GM12878 (cell line): ENCODE data around the gene MSTN.

Source experiments
- CBX3 ChIP-seq: fragments of 200-600 bp; sonication (generic); IDR thresholded peaks from 2 replicates; pipeline ENCODE4 v1.6.1; 2016; ENCODE audit warnings: low read depth, borderline replicate concordance
- ETV6 ChIP-seq, 2 experiments: fragments of 450-650 bp in 1 of 2; IDR thresholded peaks in 1 of 2; conservative IDR thresholded peaks in 1 of 2; 2 replicates each; pipeline ENCODE4 v1.6.1; 2014; ENCODE audit warnings: antibody characterized with exemption in 1 of 2, borderline replicate concordance in 1 of 2, low read depth in 1 of 2, mild to moderate bottlenecking in 1 of 2, moderate library complexity in 1 of 2
- YBX1 ChIP-seq: fragments of 450-650 bp; IDR thresholded peaks from 2 replicates; pipeline ENCODE4 v1.6.1; 2016; ENCODE audit warnings: antibody characterized with exemption
- TF ChIP-seq, protein P1 (sequence below): fragments of 450-650 bp; IDR thresholded peaks from 2 replicates; pipeline ENCODE4 v1.6.1; 2016; ENCODE audit warnings: mild to moderate bottlenecking
- TF ChIP-seq, protein P2 (sequence below): IDR thresholded peaks from 2 replicates; pipeline ENCODE4 v1.6.1; 2011; ENCODE audit warnings: borderline replicate concordance, low read depth, mild to moderate bottlenecking, moderate library complexity, low read length; ENCODE audit not compliant: insufficient read depth, poor library complexity, severe bottlenecking
- TF ChIP-seq, protein P3 (sequence below), 3 experiments: IDR thresholded peaks in 2 of 3; conservative IDR thresholded peaks in 1 of 3; 2 replicates each; pipeline ENCODE4 v1.5.1; 2011; ENCODE audit warnings: low read depth in 3 of 3, low read length in 3 of 3, mild to moderate bottlenecking in 3 of 3, control low read depth in 2 of 3, moderate library complexity in 2 of 3, inconsistent platforms in 1 of 3, mixed read lengths in 1 of 3; ENCODE audit not compliant: control insufficient read depth in 2 of 3, insufficient read depth in 1 of 3; ENCODE audit errors: extremely low read depth in 1 of 3
- TF ChIP-seq, protein P4 (sequence below): IDR thresholded peaks from 2 replicates; pipeline ENCODE4 v1.6.1; 2012; ENCODE audit warnings: mild to moderate bottlenecking, low read depth, low read length

DNA sequence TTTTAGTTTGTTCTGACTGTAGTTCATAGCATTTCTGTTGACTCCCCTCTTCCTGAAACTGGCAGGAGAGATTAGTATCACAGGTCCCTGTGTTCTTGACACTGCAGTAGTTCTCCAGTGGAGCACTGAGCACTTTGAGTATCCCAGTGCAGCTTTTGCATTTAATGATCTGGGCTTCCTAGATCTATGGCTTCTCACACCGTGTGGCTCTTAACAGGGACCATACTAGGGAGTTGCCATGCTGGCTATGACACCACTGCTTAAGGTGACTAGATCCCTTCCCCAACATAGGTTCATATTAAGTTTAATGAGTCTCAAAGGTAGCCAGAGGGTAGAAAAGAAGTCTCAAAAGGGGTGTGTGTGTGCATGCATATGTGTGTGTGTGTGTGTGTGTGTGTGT lies 6.2 kb upstream of the MSTN start:
- TF ChIP-seq, protein P1, sequence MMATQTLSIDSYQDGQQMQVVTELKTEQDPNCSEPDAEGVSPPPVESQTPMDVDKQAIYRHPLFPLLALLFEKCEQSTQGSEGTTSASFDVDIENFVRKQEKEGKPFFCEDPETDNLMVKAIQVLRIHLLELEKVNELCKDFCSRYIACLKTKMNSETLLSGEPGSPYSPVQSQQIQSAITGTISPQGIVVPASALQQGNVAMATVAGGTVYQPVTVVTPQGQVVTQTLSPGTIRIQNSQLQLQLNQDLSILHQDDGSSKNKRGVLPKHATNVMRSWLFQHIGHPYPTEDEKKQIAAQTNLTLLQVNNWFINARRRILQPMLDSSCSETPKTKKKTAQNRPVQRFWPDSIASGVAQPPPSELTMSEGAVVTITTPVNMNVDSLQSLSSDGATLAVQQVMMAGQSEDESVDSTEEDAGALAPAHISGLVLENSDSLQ: no peak
- no peak for TF ChIP-seq ETV6 (conservative IDR thresholded peaks at IDR 0.05 in 1 of 2, IDR thresholded peaks at IDR 0.05 in 1 of 2; ENCODE audit: borderline replicate concordance in 1 of 2, low read depth in 1 of 2)
- TF ChIP-seq, protein P2, sequence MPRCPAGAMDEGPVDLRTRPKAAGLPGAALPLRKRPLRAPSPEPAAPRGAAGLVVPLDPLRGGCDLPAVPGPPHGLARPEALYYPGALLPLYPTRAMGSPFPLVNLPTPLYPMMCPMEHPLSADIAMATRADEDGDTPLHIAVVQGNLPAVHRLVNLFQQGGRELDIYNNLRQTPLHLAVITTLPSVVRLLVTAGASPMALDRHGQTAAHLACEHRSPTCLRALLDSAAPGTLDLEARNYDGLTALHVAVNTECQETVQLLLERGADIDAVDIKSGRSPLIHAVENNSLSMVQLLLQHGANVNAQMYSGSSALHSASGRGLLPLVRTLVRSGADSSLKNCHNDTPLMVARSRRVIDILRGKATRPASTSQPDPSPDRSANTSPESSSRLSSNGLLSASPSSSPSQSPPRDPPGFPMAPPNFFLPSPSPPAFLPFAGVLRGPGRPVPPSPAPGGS: no peak
- TF ChIP-seq, protein P3, sequence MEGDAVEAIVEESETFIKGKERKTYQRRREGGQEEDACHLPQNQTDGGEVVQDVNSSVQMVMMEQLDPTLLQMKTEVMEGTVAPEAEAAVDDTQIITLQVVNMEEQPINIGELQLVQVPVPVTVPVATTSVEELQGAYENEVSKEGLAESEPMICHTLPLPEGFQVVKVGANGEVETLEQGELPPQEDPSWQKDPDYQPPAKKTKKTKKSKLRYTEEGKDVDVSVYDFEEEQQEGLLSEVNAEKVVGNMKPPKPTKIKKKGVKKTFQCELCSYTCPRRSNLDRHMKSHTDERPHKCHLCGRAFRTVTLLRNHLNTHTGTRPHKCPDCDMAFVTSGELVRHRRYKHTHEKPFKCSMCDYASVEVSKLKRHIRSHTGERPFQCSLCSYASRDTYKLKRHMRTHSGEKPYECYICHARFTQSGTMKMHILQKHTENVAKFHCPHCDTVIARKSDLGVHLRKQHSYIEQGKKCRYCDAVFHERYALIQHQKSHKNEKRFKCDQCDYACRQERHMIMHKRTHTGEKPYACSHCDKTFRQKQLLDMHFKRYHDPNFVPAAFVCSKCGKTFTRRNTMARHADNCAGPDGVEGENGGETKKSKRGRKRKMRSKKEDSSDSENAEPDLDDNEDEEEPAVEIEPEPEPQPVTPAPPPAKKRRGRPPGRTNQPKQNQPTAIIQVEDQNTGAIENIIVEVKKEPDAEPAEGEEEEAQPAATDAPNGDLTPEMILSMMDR (IDR thresholded peaks at IDR 0.05 in 2 of 3, conservative IDR thresholded peaks at IDR 0.05 in 1 of 3; ENCODE audit: control insufficient read depth in 2 of 3, extremely low read depth in 1 of 3, insufficient read depth in 1 of 3, low read depth in 3 of 3, low read length in 3 of 3): no peak
- no peak for TF ChIP-seq YBX1
- no peak for TF ChIP-seq CBX3
- TF ChIP-seq, protein P4, sequence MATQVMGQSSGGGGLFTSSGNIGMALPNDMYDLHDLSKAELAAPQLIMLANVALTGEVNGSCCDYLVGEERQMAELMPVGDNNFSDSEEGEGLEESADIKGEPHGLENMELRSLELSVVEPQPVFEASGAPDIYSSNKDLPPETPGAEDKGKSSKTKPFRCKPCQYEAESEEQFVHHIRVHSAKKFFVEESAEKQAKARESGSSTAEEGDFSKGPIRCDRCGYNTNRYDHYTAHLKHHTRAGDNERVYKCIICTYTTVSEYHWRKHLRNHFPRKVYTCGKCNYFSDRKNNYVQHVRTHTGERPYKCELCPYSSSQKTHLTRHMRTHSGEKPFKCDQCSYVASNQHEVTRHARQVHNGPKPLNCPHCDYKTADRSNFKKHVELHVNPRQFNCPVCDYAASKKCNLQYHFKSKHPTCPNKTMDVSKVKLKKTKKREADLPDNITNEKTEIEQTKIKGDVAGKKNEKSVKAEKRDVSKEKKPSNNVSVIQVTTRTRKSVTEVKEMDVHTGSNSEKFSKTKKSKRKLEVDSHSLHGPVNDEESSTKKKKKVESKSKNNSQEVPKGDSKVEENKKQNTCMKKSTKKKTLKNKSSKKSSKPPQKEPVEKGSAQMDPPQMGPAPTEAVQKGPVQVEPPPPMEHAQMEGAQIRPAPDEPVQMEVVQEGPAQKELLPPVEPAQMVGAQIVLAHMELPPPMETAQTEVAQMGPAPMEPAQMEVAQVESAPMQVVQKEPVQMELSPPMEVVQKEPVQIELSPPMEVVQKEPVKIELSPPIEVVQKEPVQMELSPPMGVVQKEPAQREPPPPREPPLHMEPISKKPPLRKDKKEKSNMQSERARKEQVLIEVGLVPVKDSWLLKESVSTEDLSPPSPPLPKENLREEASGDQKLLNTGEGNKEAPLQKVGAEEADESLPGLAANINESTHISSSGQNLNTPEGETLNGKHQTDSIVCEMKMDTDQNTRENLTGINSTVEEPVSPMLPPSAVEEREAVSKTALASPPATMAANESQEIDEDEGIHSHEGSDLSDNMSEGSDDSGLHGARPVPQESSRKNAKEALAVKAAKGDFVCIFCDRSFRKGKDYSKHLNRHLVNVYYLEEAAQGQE: no peak
